NCI-H187 treated with DMSO at 0.1 percent for 48 hours (cell line): ENCODE measurements around the gene TFCP2L1.

Experiments
- DNase-seq: peaks from one replicate; lab custom pipeline; 2025; lab: John Stamatoyannopoulos, UW

Gene TFCP2L1

DNA sequence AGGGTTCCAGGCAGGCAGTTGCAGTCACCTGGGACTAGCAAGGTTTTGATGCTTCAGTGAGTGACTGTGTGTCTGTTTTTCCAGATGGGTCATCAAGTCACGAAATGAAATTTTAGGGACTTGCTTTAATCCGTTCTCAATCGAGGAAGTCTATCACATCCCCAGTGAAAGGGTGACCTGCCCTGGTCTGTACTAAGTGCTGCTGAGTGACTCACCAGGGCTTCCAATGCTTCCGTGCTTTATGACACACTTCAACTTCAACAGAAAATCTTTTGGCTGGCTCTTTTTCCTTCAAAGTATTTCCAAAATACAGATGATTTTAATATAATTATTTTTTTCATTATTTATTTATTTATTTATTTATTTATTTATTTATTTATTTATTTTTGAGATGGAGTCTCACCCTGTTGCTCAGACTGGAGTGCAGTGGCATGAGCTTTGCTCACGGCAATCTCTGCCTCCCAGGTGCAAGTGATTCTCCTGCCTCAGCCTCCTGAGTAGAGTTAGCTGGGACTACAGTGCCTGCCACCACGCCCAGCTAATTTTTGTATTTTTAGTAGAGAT, 18.4 kb downstream of the TFCP2L1 start:
- DNase-seq, result no peak

DNA sequence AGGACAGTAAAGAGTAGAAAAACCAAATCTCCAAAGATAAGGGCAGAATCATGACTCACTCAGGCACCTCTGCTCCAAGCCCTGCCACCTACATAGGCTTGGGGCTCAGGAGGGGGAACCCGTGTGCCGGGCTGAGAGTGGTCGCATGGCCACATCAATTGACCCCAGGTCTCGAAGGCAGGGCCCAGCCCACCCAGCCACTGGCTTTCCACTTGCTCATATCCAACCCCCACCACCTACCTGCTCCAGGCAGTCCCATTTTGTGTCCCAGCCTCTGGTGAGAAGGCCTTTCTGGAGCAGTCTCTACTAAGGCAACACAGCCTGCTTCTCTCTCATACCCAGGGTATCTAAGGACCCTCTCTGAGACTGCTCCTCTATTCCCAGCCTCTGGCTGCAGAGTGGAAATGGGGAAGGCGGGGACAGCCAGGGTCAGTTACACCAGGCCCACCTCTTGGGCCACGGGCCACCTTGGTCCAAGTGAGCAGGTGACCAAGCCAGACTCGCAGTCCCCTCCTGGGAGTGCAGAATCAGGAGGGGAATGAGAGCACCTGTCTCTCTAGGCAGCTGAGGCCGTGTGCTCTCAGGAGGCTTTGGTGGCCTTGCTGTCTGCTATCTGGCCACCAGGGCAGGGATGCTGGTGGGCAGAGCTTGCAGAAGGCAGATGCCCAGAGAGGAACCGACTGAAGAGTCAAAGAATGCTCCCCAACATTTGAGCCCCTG, 20.8 kb downstream of the TFCP2L1 start:
- DNase-seq, result no peak

DNA sequence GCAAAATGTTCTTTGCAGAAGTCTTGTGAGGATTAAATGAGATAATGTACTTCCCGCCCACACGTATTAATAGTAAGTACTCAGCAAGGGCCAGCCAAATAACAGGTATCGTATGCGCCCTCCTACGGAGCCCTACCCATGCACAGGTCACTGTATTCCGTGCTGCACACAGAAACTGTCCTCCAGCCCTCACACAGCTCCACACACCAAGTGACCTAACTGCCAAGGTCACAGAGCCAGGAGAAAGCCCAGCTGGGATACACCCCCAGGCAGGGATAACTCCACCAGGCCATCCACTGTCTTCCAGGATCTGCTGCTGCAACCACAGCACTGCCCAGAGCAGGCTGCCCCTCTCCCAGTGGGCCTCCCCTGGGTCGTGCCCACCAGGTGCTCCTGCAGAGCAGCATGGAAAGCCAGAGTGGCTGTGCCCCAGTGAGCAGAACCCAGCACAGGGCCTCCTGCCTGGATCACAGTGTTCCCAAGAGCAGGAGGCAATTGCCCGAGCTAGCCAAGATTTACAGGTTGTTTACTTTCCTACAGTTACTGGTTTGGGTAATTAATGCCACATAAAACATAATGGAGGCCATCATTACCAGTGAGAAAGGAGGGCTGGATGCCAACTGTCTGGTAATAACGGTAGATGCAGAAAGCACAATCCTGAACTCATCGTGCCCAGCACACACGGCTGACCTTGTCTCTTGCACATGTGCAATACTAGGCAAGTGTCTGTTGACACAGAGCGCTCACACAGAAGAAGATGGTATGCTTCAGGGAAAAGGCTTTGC, 24.4 kb downstream of the TFCP2L1 start:
- DNase-seq, result no peak

DNA sequence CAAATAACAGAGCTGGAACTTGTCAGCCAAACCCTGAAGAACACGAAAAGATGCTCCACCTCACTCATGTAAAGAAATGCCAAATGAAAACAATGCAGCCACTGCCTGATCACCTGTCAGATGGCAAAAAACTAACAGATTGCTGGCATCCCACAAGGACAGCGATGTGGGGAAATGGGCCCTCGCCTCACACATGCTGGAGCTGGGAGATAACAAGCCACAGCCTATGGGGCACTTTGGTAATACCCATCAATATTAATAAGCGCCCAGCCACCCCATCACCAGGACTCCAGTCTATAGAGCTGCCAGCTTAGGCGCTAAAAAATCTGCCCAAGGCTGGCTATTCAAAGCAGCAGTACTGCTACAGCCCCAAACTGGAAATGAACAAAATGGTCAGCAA, 27.0 kb downstream of the TFCP2L1 start:
- no peak for DNase-seq

DNA sequence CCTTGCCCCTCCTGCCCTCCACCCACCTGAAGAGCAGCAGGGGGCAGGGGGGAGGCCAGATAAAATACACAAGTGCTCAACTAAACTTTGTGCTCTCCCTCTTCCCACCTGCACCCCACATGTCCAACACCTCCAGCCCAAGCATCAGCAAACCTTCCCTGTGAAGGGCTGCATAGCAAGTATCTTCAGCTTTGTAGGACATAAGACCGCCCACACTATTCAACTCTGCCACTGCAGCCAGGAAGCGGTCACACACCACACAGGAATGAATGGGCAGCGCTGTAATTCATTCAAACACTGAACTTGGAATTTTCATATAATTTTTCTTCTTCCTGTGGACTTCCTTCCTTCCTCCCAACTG, 27.5 kb downstream of the TFCP2L1 start:
- no peak for DNase-seq

DNA sequence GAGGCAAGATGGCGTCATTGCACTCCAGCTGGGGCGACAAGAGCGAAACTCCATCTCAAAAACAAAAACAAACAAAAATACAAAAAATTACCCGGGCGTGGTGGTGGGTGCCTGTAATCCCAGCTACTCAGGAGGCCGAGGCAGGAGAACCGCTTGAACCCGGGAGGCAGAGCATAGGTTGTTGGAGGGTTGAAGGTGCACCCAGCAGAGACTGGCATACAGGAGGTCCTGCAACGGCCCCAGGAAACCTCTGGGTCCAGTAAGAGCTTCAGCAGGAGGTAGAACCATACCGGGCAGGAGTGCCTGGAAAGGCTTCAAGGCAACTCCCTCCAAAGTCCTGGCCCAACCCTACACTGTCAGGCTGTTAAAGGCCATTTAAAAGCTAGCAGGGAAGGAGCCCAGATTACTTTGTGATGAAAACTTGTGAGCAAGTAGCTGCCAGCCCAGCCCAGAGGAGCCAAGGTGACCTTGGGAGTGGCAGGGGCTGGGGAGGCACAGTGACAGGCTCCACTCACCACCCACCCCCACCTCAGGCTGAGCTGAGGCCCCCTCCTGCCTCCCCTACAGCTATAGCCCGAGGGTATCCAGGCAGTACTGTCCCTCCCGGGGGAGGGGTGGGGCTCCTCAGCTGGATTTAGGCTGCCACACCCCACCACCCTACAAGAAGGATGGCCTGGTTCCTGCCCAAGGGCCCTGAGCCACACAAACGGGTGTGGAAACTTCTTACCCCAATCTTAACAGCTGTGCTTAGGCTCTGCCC, 28.1 kb downstream of the TFCP2L1 start:
- DNase-seq, result no peak

DNA sequence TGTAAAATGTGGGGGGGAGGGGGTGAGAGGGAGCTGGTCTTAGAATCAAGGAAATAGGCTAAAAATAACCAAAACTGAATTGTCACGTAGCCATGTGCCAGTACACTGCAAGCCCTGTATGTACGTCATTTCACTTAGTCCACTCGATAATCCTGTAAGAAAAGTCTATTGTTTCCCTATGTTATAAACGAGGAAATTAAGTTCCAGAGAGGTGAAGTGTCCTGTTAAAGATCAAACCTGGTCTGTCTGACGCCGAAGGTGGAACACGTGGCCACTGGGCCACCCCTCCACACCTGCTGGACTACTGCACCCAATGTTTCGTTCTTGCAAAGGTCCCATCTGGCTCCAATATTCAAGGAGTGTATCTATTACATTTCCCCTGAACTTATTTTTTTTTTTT, 29.6 kb downstream of the TFCP2L1 start:
- DNase-seq, result peak; percentile 12

DNA sequence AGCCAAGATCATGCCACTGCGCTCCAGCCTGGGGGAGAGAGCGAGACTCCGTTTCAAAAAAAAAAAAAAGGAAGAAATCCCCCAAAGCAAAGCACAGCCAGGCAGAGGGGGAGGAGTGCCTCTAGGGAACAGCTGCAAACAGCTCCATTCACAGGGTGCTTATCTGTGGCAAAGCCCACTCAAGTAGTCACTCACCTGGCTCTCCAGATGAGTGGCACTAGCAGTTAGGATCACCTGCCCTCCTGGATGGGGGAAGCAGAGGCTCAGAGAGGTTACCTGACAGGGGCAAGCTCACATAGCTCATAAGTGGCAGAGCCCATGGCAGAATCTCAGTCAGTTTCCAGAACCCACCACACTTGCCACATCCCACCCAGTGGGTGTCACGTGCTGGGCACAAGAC, 30.3 kb downstream of the TFCP2L1 start:
- DNase-seq, result peak; percentile 85

DNA sequence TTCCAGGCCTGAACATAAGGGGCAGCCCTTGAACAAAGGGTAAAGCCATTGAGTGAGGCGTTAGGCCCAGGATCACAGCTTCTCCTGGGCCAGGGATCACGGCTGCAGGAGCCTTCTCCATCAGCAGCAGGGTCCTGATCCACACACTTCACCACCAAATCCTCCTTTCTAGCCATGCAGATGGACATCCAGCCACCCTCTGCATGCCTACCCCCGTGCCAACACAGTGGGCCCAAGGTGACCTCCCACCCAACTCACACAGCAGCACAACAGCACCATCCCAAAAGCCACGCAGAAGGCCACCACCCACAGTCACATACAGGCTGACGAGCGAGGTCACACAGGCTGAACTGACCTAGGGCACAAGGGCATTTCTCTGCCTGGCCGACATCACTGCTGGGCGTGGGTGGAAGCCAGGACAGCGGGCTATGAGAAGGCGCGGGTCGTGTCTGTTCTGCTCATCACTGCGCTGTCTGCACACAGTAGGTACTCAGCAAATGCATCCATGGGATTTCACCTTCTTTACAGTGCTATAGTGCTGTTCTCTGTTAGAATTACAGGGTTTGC, 31.2 kb downstream of the TFCP2L1 start:
- no peak for DNase-seq

DNA sequence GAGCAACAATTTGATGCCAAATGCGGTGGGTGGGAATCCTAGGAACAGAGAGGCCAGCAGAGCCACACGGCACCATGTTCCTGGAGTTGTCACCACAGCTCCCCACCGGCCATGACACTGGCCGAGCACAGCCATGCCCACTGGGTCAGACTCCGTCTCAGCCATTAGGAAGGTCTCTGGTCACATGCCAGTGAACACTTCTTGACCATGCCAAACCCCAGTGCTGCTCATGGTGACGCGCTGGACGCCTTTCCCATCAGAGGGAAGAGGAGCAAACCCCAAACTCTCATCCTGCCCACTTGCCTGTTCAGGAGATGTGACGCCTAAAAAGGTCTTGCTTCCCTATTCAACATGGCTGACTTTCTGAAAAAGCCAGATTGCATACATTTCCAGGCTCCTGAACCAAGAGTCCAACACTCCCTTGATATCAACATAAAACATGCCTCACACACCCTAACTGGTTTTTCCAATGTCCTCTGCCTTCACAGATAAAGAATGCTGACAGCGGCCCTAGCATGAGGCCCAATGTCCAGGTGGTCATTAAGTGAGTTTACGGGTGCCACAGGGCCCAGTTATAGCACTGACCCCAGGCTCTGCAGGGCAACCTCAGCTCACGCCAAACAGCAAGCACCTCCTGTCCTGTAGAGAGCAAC, 31.9 kb downstream of the TFCP2L1 start:
- DNase-seq, result no peak

DNA sequence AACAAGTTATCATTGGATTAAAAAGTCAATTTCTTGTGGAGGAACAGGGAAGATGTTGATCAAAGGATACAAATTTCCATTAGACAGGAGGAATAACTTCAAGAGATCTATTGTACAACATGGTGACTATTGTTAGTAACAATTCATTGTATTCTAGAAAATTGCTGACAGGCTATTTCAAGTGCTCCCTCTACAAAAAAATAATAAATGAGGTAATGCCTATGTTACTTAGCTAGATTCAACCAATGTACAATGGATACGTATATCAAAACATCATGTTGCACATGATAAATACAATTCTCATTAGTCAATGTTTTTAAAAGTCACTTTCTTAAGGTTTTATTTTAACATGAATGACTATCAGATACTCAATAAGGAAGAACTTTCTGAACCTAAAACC, 33.5 kb downstream of the TFCP2L1 start:
- no peak for DNase-seq

DNA sequence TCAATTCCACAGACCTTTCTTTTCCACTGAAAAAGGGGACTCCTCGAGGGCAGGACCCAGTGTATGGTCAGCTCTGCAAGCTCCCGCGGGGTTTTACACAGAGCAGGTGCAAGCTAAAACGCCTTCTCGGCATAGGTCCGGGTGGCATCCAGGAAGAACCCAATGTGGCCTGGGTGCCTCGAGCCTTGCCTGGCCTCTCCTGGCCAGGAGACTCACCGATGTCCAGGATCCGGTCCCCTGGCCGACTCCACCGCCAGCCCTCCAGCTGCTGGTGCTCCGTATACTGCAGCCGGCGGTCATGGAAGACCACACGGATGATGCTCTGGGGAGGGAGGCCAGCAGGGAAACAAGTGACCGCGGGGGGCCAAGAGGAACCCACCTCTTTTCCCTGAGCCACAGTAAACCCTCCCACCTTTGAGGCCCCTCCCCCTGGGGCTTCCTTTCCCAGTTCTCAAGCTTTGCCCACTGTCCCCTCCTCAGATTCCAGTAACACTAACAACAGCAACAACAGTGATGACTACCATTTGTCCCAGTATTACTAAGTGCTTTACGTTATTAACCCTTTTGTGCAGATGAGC, 36.1 kb downstream of the TFCP2L1 start:
- no peak for DNase-seq

DNA sequence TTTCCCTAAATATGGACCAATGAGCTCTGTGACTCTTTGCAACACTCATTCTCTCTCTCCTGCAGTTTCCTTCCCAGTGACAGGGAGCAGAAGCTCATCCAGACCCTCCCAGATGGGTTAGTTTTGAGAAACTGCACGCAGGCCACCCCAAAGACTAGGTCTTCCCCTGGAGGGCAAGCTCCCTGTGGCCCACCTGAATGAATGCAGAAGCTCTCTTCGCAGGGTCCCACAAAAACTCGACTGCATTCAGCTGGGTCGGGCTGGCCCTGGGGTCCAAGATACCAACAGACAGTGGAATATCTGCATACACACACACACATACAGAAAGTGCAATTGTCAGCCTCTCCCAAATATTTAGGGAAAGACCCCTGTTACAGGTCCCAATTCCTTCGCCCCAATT, 37.0 kb downstream of the TFCP2L1 start:
- DNase-seq, result no peak

DNA sequence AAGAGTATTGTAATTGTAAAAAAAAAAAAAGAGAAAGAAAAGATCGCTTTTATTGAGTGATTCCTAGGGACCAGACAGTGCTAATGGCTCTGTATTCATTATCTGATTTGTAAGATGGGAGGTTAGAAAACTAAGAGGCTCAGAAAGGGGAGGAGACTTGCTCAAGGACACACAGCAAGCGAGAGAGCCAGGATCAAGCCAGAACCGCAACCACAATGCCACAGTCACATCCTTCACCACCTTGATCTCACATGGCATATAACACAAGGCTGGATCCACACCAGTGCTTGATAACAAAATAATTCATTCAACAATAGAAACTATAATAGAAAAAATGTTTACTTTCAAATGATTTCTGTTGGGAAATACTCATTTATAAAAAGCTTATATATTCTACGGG, 37.5 kb downstream of the TFCP2L1 start:
- DNase-seq, result no peak

DNA sequence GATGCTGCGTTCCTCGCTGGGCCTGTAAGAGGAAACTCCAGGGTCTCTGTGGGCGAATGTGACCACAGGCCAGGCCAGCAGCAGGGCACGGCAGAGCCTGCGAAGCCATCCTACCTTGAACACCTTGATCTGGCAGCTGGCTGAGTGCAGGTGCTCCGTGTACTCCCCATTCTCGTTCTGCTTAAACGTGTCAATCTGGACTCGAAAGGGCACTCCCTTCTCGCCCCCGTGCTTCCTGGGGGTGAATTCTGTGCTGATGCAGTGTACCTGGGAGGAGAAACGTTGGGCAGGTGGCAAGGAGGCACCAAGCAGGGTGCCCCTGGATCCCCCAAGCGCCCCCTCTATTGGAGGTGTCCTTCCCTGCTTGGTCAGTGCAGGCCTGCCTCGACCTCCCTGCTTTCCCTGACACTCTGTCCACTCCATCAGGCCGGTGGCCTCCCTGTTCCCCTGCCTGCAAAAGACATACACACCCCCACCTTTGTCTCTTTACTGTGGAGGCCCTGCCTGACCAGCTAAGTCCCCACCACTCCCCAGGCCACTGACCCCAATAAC, 38.2 kb downstream of the TFCP2L1 start:
- DNase-seq, result no peak

DNA sequence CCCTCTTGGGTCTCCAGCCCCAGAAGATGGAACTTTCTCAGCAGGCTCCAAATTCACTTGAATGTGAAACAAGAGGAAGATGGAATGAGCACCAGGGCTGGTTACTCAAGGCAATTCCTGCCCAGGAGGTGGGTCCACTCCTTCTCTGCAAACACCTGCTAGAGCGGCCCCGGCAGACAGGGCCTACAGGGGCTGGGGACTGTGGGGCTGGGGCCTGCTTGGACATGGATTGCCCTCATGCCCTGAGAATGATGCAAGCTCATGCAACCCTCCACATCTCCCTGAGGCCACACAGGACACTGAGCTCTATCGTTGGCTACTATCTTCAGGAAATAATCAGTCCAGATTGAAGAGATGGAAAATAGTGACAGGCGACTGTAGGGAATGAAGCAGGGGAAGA, 39.1 kb downstream of the TFCP2L1 start:
- DNase-seq, result no peak

DNA sequence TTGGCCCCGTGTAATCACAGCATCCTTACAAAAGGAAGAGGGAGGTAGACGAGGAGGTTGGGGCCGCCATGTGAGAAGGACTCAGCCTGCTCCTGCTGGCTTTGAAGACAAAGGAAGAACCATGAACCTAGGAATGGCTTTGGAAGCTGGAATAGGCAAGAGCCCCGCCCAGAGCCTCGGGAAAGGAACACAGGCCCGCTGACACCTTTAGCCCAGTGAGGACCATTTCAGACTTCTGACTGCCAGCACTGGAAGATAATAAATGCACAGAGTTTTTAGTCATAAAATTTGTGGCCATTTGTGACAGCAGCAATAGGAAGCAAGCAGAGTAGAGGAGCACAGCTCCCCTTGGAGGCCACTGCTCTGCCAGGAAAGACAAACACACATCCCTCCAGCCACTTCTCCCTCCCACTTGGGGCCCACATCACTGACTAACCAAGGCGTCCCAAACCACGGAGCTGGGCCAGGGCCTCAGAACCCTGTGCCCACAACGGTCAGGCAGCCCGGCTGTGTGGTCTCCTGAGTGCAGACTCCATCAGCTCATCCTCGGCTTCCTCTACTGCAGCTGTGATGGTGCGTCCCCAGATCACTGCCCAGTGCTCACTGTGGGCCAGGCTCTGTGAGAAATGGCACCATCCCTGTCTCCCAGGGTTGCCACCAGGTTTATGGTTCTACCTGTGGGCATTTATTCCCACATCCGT, 39.7 kb downstream of the TFCP2L1 start:
- no peak for DNase-seq

DNA sequence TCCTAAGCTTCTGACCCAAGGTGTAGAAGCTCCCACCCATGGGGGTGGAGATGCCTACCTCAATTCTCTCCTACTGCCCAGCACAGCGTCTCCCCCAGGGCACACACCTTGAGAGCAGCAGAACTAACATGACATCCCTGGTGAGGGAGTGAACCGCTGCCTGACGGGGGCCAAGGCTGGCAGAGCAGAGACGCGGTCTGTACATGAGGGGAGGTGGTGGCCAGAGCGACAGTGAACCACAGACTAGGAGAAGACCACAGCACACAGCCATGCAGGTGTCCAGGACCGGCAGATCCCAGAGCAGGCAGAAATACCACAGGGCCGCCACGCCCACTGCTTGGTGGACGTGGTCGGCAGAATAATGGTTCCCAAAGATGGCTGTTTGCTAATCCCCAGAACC, 40.4 kb downstream of the TFCP2L1 start:
- DNase-seq, result no peak

DNA sequence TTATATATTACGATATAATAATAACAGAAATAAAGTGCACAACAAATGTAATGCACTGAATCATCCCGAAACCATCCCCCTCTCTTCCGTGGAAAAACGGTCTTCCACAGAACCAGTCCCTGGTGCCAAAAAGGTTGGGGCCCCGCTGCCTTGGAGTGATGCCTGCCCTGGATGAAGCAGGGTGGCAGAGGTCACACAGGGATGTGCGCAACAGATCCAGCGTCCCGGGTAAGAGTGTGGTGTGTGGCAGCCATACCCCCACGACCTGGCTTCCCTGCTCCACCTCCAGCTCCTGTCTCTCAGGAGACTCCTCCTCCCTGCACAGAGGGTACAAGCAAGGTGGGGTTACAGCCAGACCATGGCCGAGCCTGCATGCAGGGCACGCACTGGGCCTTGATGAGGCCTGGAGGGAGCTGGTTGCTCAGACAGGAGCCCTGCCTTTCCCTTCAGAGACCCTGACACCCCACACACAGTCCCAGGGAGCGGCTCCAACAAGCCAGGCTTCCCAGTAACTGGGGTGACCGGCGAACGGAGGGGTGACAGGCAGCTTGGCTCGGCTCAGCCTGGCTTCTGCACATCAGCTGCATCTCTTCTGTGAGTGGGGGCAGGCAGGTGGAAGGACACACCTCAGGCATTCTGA, 41.1 kb downstream of the TFCP2L1 start:
- DNase-seq, result no peak

DNA sequence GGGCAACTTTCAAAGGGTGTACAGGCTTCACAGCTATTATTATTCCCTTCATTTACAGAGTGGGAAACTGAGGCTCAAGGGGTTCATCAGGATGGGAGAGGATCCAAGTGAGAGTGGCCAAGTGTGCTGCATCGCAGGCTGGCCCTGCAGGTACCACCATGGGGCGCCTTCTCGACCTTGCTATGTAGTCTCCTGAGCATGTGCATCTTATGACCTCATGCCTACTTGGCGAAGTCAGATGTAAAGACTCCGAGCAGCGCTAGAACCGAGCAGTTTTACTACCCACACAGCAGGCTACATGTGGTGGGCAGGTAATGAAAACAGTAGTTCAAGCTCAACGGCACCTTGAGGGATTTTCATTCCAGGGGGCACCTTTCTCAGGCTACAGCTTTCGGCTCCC, 42.0 kb downstream of the TFCP2L1 start:
- no peak for DNase-seq
